ENCODE measurements around the gene ALPL.

Gene ALPL

GRCh38 chr1:21534674-21535378 lies 25.6 kb downstream of the ALPL start:
- peak; percentile 63 for TF ChIP-seq CTCF (IDR thresholded peaks at IDR 0.05; ENCODE audit: control extremely low read depth, extremely low read depth, low read depth, missing control alignments)
- ChIA-PET POLR2A (no interaction called here), CTCF (interaction anchor here (0.8 to 2.0 kb wide), 12 partner anchors 8 to 481 kb away, joined by 3 to 23 read pairs (median 3); partner anchors contain the start of gene ALPL)
- DNase-seq (ENCODE audit: extremely low spot score): peak; percentile 72

DNA sequence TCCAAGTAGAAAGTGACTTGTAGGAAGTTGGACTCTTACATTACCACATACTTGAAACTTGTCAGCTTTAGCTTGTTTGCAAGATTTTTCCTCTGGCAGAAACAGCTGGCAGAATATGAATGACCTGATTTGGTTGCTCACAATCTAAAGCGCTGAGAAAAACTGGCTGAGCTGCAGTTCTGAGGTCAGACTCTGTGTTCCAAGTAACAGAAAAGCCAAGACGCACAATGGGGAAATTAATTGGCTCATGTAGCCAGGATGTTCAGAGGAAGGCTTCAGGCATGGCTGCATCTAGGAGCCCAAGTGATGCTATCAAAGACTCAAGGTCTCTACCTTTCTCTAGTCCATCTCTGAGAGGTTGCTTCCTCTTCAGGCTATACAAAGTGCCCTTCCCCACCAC lies 27.0 kb downstream of the ALPL start:
- ChIA-PET CTCF (interaction anchor here (1.0 to 2.0 kb wide), 5 partner anchors 10 to 305 kb away, joined by 3 to 23 read pairs (median 3); no protein-coding TSS in a partner anchor), POLR2A (no interaction called here)
- no peak for DNase-seq (ENCODE audit: extremely low spot score)
- no peak for TF ChIP-seq CTCF (IDR thresholded peaks at IDR 0.05; ENCODE audit: control extremely low read depth, extremely low read depth, low read depth, missing control alignments)

DNA sequence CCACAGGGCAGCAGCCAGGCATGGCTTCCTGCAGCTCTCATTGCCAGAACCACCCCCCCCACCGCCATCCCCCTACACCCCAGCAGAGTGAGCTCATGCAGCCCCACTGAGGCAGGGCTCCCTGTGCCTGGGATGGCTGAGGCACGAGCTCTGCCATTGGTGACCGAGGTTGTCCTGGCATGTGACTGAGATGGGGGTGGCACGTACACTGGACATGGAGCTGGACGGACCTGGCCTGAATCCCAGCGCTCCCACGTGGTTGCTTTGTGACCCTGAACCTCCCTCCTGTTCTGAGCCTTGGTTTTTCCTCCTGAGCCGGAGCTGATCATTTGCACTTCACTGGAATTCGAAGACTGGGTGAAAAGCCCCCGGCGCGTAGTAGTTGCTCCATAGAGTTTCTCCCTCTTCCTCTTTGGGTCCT lies 28.3 kb downstream of the ALPL start:
- ChIA-PET CTCF (no interaction called here), POLR2A (no interaction called here)
- TF ChIP-seq CTCF (IDR thresholded peaks at IDR 0.05; ENCODE audit: control extremely low read depth, extremely low read depth, low read depth, missing control alignments): no peak
- DNase-seq (ENCODE audit: extremely low spot score): no peak

GRCh38 chr1:21537932-21538630 lies 28.9 kb downstream of the ALPL start:
- no peak for TF ChIP-seq CTCF (IDR thresholded peaks at IDR 0.05; ENCODE audit: control extremely low read depth, extremely low read depth, low read depth, missing control alignments)
- ChIA-PET CTCF (no interaction called here), POLR2A (no interaction called here)
- DNase-seq (ENCODE audit: extremely low spot score): no peak

GRCh38 chr1:21539933-21540332 lies 30.7 kb downstream of the ALPL start:
- POLR2A ChIA-PET: no interaction called here

DNA sequence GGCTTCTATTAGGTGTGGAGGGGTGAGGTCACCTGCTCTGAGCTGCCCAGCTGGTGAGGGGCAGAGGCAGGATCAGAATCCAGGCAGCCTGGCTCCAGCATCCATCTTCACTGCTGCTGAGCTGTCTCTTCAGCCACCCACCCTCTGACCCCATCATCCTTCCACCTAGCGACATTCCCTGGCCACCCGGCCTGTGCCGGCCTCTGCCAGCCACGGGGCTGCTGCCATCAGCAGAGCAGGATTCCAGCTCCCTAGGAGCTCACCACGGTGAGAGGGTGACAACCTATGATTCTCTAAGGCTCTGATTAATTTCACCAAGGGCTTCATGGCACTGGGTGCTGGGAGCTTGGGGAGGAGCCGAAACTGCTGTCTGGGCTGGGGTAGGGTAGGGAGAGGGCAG lies 32.1 kb downstream of the ALPL start:
- CTCF ChIA-PET: interaction anchor here (1.0 kb wide), 1 partner anchor 171 kb away, joined by 3 read pairs; no protein-coding TSS in a partner anchor
- no peak for TF ChIP-seq CTCF (IDR thresholded peaks at IDR 0.05; ENCODE audit: control extremely low read depth, extremely low read depth, low read depth, missing control alignments)
- no peak for DNase-seq (ENCODE audit: extremely low spot score)
- POLR2A ChIA-PET: no interaction called here

More at GRCh38 chr1:21539933-21540332, 30.7 kb downstream of the ALPL start:
- no peak for DNase-seq (ENCODE audit: extremely low spot score)
- CTCF ChIA-PET: no interaction called here
- no peak for TF ChIP-seq CTCF (IDR thresholded peaks at IDR 0.05; ENCODE audit: control extremely low read depth, extremely low read depth, low read depth, missing control alignments)

All from GM10248 (cell line).